ENCODE data around the gene ZNF611.
A peak's percentile ranks its signal among the peaks of the same experiment; 100 is the strongest.
"Not testable (repeated sequence)": the region's sequence is repeated elsewhere in the genome, so short reads cannot be mapped to it uniquely, and the experiment has no call there.

The ZNF611 gene

DNA sequence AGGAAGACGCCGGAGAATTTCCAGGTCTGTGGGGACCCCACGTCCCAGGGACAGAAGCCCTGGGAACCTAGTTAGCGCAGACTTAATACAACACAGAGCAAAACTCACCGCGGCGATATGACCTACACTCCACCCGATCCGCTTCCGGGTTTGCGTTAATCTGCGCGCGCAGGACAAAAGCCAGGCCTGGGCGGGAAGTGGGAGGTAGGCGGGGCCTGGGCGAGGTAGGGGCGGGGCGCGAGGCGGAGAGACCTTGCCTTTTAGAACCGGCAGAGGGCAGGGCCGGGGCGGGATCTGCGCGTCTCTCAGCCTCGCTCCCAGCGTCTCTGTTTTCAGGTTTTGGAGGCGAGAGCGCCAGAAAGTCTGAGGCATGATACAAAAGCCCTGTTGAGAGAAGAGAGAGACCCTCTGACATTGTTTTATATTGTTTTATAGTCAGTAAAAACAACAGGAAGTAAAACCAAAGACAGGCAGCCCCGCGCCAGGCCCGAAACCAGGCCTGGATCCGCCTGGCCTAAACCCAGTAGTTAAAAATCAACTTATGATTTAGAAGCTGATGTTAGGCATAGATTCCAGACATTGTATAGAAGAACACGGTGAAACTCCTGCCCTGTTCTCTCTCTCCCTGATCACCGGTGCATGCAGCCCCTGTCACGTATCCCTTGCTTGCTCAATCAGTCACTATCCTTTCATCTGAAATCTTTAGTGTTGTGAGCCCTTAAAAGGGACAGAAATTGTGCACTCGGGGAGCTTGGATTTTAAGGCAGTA is at the start of gene ZNF611:
Gene ZNF611, minus strand, starts transcription at position 152 of the 769 bp plus-strand sequence. CDS start 19,150 bp downstream, outside the sequence.
- peak; percentile 87 to 96 for DNase-seq

DNA sequence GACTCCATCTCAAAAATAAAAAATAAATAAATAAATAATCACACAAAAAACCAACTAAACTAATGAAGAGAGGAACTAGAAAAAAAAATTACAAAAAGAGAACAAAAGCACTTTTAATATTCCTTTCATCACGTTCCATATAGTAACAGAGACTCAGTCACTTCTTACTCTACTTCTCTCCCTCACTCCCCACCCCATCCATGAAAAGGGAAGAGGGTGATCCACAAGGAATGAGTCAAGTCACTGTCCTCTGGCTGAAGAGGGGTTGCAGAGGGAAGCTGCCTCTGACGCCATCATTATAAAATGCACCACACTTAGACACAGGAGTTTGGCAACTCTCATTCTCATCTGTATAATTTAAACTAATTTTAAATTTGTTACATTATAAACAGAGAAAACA is 48.0 kb upstream of the ZNF611 start:
- not testable (repeated sequence) for DNase-seq

DNA sequence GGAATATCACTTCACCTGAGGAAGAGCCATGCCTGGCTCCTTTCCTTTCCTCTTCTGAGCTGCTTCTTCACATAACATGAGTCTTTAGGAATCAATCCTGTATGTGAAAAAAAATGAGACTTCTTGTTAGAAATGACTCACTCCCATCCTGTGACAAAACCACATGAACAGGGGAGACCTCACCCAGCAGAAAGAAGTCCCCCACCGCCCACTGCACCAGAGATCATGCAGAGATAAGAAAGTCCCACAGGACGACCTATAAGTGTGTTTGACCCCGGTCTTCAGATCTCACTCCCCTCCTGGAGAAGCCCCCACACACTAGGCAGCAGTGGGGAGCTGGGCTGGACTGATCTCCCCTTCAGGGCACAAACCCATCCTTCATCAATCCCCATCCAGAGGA is 44.0 kb upstream of the ZNF611 start:
- DNase-seq: peak in 1 of 2 donors; percentile 18

GRCh38 chr19:52756447-52756846 is 21.6 kb upstream of the ZNF611 start:
- not testable (repeated sequence) for DNase-seq

DNA sequence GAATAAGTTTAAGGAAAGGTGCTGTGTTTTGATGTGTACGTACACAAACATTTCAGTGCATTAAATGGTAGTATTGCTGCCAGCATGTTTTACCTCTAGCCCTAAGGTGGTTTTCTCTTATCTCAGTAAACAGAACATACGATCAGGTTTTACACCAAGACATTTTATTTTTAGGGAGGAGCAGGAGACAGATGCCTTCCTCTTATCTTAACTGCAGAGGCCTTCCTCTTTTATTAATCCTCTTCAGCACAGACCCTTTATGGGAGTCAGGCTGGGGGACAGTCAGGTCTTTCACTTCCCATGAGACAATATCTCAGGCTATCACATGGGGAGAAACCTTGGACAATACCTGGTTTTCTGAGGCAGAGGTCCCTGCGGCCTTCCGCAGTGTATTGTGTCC is 14.9 kb upstream of the ZNF611 start:
- DNase-seq: no peak

DNA sequence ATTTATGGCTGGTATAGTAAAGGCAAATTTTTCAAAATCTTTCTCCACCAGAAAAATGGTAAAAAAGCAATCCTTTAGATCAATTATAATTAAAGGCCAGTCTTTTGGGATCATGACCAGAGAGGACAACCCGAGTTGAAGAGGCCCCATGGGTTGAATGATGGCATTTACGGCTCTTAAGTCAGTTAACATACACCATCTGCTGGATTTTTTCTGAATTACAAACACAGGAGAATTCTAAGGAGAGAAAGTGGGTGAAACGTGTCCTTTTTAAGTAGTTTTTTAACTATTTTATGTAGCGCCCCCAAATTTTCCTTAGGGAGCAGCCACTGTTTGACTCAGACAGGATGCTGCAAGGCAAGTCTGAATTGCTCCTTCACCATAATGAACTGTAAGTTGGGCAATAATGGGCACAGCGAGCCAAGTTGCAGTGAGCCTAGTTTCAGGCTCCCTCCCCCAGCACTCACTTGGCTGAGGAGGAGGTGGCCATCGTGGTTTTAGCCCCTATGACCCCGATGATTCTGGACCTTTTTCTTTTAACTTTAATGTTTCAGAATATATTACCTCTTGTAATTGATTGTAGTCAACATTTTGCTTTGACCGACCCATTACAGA is 13.6 kb upstream of the ZNF611 start:
- DNase-seq: peak in 1 of 2 donors; percentile 10

DNA sequence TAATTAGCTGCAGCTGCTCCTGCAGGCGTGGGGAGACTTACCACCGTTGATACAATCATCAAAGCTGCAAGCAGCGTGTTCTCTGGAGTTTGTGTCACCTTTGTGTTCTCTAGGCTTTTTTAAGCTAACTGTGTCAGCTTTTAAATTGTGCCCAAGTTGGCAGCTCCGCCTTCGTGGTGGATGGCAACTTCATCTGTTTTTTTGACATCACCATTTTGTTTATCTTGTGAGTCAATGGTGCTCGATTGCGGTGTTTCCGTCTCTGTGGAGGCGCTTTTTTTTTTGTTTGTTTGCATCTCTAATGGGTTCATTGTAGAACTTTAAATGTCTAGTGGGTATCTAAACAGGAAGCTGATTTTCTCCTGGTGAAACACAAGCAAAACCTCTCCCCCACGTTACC is 11.1 kb upstream of the ZNF611 start:
- not testable (repeated sequence) for DNase-seq

DNA sequence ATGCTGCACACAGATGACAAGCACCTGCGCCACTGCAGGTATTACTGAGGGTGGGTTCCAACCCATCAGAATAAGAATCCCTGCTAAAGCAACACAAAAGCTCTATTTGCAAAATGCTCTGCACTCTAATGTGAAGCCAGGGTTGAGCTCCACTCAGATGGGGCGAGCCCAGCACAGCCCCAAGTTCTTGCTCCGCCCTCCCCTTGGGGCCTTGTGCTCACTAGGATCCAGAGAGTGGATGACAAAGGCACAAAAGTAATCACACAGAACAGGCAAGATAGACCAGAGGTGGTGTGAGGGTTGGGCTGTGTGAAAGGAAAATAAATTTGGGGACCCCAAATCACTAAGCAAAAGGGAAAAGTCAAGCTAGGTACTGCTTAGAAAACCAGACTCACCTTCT is 8.2 kb upstream of the ZNF611 start:
- DNase-seq: no peak

DNA sequence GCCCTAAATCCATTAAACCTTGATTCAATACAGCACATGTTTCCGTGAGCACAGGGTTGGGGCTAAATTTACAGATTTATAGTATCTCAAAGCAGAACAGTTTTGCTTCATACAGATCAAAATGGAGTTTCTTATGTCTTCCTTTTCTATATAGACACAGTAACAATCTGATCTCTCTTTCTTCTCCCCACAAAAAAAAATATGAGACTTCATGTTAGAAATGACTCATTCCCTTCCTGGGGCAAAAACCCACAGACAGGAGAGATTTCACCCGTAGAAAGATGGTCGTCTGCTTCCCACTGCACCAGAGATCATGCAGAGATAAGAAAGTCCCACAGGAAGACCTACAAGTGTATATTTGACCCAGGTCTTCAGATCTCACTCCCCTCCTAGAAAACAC is 7.7 kb upstream of the ZNF611 start:
- DNase-seq: no peak

- DNase-seq: no peak
These were observed 7.2 kb upstream of the ZNF611 start for GRCh38 chr19:52741951-52742485.

GRCh38 chr19:52741371-52741770 is 6.5 kb upstream of the ZNF611 start:
- DNase-seq: not testable (repeated sequence)

GRCh38 chr19:52739576-52739975 is 4.7 kb upstream of the ZNF611 start:
- no peak for DNase-seq

GRCh38 chr19:52735734-52736133 is 890 bp upstream of the ZNF611 start:
- DNase-seq: no peak

DNA sequence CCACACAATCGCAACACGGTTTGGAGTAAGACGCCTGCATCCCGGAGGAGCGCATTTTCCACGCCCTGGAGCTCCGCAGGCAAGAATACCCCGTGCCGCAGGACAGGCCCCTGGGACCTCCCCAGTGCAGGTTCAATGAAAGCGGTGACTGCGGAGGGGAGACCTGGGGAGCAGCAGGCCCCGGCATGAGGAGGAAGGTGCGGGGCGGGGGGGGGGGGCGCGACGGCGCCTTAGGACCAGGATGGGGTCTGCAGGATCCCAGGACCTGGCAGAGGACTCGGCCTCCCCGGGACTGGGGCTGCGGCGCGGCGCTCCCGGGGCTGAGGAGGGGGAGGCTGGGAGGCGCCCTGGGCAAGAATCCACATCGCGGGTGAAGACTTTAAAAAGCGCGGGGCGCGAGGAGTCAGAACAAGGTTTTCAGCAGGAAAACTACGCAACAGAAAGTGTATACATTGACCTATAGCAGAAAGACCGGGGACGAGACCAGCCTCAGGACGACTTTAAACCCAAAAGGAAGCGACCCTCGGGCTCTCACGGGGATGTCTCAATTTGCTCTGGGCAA is 432 bp downstream of the ZNF611 start:
- DNase-seq: no peak

DNA sequence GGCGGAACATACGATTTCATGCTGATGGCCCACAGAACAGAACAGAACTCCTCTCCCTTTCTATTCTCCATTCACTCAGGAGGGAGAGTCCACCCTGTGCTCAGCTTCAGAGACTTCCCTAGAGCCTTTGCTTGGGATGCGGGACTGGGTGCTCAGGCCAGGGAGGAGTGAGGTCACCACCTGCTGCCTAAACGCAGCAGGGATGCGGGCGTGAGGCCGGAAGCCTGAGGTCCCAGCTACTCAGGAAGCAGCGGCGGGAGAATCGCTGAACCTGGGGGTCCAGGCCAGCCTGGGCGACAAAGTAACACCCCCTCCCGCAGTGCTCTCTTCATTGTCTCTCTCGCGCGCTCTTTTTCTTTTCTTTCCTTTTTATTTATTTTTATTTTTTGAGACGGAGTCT is 8.8 kb downstream of the ZNF611 start:
- DNase-seq: not testable (repeated sequence)

DNA sequence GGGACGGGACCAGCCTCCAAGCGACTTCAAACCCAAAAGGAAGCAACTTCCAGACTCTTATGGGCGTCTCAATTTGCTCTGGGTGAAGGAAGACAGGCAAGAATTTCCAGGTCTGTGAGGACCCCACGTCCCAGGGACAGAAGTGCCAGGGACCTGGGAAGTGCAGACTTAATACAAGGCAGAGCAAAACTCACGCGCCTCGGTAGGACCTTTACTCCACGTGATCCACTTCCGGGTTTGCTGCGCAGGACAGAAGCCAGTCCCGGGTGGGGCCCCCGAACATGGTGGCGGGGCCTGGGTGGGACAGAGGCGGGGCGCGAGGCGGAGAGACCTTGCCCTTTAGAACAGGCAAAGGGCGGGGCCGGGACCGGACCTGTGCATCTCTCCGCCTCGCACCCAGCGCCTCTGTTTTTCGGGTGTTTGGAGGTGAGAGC is 9.3 kb downstream of the ZNF611 start:
- no peak for DNase-seq

DNA sequence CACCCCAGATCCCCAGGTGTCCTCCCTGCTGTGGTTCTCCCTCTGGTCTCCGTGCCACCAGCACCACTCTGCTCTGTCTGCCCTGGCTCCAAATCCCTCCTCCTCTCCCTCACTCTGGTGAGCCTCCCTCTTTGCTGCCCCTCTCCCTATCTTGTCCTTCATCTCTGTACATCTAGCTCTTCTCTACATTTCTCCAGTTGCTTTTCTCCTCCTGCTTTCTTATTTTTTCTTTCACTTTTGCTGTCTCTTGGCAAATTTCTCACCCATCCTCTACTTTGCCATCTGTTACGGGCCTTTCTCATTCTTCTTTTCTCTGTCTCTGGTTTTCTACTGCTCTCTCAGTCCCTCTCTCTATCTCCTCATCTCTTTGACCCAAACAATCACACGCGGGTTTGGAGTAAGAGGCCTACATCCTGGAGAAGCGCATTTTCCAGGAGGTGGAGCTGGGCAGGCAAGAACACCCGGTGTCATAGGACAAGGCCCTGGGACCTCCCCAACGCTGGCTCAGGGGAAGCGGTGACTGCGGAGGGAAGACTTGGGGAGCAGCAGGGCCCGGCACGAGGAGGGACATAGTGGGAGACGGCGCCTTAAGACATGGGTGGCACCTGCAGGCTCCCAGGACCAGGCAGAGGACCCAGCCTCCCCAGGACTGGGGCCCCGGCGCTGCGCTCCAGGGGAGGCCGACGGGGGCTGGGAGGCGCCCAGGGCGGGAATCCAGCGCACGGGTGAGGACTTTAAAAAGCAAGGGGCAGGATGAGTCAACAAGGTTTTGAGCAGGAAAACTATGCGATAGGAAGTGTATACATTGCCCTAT is 9.9 kb downstream of the ZNF611 start:
- DNase-seq: no peak

DNA sequence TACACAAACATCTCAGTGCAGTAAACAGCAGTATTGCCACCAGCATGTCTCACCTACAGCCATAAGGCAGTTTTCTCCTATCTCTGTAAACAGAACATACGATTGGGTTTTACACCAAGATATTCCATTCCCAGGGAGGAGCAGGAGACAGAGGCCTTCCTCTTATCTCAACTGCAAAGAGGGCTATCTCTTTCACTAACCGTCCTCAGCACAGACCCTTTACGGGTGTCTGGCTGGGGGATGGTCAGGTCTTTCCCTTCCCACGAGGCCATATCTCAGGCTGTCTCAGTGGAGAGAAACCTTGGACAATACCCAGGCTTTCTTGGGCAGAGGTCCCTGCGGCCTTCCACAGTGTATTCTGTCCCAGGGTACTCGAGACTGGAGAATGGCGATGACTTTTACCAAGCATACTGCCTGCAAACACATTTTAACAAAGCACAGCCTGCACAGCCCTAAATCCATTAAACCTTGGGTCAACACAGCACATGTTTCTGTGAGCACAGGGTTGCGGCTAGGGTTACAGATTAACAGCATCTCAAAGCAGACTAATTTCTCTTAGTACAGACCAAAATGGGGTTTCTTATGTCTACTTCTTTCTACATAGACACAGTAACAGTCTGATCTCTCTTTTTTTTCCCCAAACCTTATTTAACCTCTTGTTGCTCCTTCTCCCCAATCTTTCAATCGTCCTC is 10.8 kb downstream of the ZNF611 start:
- not testable (repeated sequence) for DNase-seq

GRCh38 chr19:52722062-52723003 is 12.5 kb downstream of the ZNF611 start:
- no peak for DNase-seq

- not testable (repeated sequence) for DNase-seq
These were observed 14.3 kb downstream of the ZNF611 start for GRCh38 chr19:52720541-52720940.

DNA sequence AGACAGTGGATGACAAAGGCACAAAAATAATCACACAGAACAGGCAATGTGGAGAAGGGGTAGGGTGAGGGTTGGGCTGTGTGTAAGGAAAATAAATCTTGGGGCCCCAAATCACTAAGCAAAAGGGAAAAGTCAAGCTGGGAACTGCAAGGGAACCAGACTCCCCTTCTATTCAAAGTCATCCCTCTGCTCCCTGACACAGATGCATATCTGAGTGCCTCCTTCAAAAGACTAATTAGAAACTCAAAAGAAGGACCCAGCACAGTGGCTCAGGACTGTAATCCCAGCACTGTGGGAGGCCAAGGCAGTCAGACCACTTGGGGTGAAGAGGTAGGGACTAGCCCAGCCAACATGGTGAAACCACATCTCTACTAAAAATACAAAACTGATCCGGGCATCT is 18.3 kb downstream of the ZNF611 start:
- DNase-seq: no peak
